Stimulated activated CD8-positive, alpha-beta memory T cell treated with anti-CD3 and anti-CD28 coated beads, Interleukin-7, amount 100 ng/mL, for 48 hours (primary cell): ENCODE results near the gene ILK.

Source experiments
- DNase-seq, 2 donors: peaks; one replicate each; pipeline ENCODE4 v3.0.0-alpha.2; 2020; ENCODE audit warnings: low read depth in 1 of 2; ENCODE audit errors: extremely low read depth in 1 of 2

ILK gene

GRCh38 chr11:6633422-6634408 lies 30.1 kb downstream of the ILK start:
- DNase-seq = no peak

- no peak for DNase-seq
Observed at GRCh38 chr11:6634534-6634933, 31.0 kb downstream of the ILK start.

GRCh38 chr11:6635082-6635932 lies 31.7 kb downstream of the ILK start:
- no peak for DNase-seq

DNA sequence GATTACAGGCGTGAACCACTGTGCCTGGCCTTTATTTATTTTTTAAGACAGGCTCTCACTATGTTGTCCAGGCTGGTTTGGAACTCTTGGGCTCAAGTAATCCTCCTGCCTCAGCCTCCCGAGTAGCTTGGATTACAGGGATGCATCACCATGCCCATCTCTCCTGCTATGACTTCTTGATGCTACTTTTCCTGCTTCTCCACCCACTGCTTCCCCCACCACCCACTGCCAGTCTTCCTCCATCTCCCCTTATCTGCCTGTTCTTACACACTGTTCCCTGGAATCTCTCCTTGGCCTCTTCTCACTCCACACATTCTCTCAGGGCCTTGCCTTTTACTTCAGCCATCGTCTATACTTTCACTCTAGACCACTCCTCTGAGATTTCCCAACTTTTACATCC lies 32.9 kb downstream of the ILK start:
- DNase-seq = no peak

GRCh38 chr11:6637871-6638270 lies 34.3 kb downstream of the ILK start:
- no peak for DNase-seq

- DNase-seq = no peak
Observed at GRCh38 chr11:6638429-6638828, 34.9 kb downstream of the ILK start.

GRCh38 chr11:6640036-6640984 lies 36.7 kb downstream of the ILK start:
- DNase-seq = no peak

DNA sequence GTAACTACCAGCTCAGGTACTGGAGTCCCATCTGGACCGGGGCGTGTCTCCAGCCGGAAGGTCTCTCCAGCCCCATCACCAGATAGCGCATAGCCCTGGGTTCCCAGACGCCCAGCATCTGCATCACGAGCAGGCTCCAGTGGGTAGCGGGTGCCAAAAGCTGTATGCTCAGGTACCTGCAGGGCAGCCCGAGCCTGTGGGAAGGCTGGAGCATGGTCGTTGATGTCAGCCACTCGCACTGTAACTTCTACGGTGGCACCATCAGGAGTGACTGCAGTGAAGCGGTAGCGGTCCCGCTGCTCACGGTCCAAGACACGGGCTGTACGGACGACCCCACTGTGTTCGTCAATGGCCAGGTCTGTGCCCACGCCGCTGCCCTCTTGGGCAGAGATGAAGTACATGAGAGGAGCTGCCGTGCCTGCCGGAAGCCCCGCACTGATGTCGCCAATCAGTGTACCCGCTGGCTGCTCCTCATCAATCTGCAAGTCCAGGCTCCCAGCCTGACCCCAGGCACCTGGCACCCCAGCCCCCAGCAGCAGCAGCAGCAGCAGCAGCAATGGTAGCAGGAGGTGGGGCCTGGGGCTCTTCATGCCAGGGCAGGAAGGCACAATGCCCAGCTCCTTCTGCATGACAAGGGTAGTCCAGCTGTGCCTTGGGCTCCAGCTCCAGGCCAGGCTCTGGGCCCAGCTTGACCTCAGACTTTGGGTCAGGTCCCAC lies 37.6 kb downstream of the ILK start:
- no peak for DNase-seq

GRCh38 chr11:6642957-6643356 lies 39.4 kb downstream of the ILK start:
- DNase-seq = no peak

- no peak for DNase-seq
Observed at GRCh38 chr11:6646071-6646470, 42.5 kb downstream of the ILK start.

GRCh38 chr11:6646576-6646917 lies 43.0 kb downstream of the ILK start:
- DNase-seq = no peak

GRCh38 chr11:6646918-6647679 lies 43.5 kb downstream of the ILK start:
- no peak for DNase-seq

DNA sequence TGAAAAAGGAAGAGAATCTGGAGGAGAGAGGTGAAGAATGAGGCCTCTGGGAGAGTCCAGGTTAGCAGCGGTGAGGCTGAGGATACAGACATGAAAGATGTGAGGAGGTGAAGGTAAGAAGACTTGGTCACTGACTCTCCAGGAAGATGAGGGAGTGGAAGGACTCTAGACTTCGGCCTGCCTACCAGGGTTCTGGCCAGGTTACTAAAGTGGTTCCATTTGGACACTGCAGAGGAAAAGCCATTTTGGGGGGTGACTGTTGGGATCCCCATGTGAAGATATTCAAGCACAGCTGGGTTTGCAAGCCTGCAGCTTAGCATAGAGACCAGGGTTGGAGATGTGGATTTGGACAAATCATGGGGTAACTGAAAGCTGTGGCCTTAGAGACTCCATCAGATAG lies 44.3 kb downstream of the ILK start:
- DNase-seq = no peak

GRCh38 chr11:6648501-6648900 lies 44.9 kb downstream of the ILK start:
- DNase-seq = no peak

DNA sequence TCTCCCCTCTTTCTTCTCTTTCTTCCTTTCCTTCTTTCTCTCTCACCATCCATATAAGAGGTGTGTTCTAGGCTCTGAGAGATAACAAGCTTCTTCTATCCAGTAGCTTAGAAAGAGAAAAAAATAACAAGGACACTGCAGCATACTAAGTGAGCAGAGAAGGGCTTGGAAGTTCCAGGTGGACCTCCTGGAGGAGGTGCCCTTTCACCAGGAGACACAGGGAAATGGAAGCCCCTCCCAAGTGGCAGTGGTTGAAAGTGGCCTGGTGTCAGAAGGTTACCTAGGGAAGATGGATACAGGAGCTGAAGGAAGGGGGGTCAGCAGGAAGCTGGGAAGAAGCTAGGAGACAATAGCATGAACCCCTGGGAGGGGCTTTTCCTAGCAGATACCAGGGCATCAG lies 46.5 kb downstream of the ILK start:
- DNase-seq = no peak

- DNase-seq = peak in 1 of 2 donors; percentile 64
Observed at GRCh38 chr11:6650980-6651379, 47.4 kb downstream of the ILK start.

DNA sequence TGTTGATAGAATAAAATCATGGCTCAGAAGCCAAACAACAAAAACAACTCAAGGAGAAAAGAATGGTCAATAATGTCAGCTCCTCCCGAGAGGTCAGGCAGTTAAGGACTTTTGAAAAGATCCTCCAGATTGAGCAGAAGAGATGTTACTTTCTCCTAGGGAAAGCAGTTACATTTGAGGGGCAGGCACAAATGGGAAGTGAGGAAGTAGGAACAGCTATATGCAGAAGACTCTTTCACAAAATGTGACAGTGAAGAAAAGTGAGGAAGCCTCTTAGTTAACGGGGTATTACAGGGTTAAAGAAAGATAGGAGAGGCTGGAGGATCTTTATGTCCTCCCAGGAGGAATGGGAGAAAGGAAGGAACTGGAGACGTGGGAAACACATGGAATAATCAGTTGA lies 48.6 kb downstream of the ILK start:
- no peak for DNase-seq

GRCh38 chr11:6653097-6653496 lies 49.5 kb downstream of the ILK start:
- no peak for DNase-seq

- no peak for DNase-seq
Observed at GRCh38 chr11:6653656-6654055, 50.1 kb downstream of the ILK start.
